ENCODE results near the gene CRIP1. TPM values are rescaled to one million over a fixed set of nuclear protein-coding genes. Genes with fewer than 3 reads are reported as not detected.

The CRIP1 gene
- total RNA-seq, 4 donors from 2014 or later, result 10.0 to 41.8 (median 28.1) TPM

DNA sequence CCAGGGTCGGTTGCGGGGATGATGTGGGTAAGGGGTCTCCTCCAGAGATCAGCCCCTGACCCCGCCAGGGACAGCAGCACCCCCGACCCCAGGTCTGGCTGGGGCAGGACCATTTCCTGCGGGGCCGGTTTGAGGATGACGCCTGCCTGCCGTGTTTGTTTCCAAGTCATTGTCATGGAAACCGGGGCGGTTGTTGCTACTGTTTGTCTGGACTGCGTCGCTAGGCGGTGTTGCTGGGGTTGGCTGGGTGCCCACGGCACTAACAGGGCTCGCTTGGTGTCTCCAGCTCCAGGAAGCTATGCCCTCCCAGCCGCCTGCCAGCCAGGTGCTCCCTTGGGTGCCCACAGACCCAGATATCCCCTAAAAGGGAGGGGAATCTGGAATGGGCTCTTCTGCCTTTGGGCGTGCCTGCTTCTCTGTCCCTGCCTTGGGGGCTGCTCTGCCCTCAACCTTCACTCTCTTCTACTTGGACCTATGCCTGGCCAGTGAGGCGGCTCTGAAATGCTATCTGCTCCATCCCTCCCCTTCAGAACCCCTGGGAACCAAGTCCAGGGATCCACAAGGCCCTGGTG is 4.7 kb upstream of the CRIP1 start:
- TF ChIP-seq, protein P1, sequence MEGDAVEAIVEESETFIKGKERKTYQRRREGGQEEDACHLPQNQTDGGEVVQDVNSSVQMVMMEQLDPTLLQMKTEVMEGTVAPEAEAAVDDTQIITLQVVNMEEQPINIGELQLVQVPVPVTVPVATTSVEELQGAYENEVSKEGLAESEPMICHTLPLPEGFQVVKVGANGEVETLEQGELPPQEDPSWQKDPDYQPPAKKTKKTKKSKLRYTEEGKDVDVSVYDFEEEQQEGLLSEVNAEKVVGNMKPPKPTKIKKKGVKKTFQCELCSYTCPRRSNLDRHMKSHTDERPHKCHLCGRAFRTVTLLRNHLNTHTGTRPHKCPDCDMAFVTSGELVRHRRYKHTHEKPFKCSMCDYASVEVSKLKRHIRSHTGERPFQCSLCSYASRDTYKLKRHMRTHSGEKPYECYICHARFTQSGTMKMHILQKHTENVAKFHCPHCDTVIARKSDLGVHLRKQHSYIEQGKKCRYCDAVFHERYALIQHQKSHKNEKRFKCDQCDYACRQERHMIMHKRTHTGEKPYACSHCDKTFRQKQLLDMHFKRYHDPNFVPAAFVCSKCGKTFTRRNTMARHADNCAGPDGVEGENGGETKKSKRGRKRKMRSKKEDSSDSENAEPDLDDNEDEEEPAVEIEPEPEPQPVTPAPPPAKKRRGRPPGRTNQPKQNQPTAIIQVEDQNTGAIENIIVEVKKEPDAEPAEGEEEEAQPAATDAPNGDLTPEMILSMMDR (IDR thresholded peaks at IDR 0.05; ENCODE audit: low read depth), result no peak

DNA sequence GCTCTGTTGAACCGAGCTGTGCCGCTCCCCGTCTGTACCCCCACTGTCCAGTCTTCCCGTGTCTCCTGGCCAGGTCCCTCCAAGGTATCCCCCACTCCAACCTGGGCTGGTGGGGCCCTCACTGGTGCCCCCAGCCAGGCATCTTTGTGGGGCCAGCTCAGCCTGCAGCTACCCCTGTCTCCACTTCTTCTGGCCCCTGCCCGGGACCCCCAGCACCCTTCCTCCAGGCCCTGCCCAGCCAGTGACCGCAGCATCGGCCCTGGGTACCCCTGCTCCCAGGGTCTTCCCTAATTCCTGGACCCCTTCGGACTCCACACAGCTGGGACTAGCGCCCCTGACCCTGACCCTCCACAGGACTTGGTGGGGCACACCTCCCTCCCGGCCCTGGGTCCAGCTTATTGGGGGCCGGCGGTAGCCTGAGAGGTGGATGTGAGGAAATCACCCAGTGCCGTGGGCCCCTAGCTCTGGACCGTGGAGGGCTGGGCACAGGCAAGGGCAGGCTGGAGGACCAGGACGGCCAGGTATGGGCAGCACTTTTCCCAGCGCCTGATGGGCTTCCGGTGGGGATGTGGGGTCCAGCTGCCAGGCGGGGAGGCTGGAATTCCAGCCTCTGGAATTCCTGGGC is 4.1 kb upstream of the CRIP1 start:
- TF ChIP-seq, protein P1 (IDR thresholded peaks at IDR 0.05; ENCODE audit: low read depth), result no peak

DNA sequence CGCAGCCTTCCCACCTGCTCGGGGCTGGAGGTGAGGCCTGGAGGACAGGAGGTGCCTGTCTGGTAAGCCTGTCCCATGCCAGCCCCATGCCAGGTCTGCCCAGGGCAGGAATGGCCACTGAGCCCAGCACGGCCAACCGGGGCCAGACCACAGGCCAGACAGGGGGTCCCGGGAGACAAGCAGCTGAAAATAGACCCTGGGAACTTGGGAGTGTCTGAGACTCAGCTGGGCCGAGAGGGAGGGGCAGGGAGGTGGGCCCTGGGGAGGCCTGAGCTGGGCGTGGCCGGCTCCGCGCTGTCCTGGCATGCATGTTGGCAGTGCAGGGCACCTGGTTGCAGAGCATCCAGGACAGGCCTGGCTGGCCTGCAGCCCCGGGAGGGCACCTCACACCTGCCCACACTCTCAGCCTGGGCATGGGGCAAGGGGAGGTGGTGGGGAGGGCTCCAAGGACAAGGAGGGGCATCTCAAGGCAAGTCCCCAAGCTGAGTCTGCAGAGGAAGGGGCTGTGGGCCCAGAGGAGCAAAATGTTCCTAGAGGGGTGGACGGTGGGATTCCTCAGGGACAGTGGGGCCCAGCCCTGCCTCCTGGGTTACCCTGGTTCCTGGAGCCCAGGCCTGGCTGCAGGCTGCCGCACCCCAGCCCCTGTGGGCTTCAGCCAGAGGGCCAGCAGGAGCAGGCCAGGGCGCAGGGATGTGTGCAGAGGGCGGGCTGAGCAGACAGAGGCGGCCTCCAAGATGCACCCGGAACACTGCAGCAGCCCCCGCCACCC is 3.2 kb upstream of the CRIP1 start:
- TF ChIP-seq, protein P1 (IDR thresholded peaks at IDR 0.05; ENCODE audit: low read depth), result no peak

DNA sequence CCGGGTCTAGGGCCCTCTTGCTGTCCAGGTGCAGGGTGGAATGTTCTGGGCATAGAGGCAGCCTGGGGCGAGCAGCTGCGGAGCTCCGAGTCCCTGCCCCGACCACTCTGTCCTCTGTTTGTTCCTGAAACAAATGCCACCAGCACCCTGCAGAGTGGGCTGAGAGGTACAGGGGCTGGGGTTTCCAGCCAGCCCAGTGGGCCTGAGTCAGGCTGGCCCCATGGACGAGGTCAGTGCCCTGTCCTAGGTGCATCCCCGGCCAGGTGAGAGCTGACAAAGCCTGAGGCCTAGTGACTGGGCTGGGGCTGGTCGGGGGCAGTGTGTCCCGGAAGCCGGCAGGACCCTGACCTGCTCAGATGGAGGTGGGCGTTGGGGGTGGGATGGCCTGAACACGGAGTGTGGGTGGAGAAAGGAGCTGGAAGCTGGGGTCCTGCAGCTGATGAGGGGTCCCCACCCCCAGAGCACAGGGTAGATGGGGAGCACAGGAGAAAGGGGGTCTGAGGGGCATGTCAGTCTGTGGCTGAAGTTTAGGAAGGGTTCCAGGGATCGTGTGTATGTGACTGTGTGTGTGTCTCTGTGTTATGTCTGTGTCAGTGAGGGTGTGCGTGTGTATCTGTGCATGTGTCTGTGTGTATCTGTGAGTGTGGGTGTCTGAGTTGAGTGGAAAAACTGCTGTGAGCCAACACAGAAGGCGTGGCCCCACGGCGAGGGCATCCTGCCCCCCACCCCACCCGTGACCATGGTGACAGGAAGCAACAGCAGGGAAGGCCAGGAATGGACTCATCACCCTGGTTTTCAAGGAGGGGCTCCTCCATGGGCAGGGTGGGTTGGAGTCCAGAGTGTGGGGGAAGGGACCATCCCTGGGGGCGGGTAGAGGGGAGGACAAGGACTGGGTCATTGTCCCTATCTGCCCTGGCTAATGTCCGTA is 2.4 kb upstream of the CRIP1 start:
- TF ChIP-seq, protein P1 (IDR thresholded peaks at IDR 0.05; ENCODE audit: low read depth), result no peak

DNA sequence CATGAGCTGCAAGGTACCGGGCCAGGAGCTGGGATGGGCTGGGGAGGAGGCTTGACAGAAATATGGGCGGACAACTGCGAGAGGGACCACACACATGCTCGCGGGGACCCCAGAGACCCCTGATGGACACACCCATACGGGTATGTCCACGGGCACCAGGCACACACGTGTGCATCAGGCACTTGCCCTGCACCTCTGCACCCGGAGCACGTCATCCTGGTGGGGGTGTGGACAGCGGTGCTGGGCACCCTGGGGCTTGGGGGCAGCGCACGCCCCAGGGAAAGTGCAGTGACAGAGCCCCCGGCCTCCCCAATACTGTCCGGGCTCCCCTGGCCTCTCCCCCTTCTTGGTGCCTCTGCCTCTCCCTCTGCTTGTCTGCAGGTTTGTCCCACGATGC is 1.7 kb upstream of the CRIP1 start:
- TF ChIP-seq, protein P1 (IDR thresholded peaks at IDR 0.05; ENCODE audit: low read depth), result no peak

DNA sequence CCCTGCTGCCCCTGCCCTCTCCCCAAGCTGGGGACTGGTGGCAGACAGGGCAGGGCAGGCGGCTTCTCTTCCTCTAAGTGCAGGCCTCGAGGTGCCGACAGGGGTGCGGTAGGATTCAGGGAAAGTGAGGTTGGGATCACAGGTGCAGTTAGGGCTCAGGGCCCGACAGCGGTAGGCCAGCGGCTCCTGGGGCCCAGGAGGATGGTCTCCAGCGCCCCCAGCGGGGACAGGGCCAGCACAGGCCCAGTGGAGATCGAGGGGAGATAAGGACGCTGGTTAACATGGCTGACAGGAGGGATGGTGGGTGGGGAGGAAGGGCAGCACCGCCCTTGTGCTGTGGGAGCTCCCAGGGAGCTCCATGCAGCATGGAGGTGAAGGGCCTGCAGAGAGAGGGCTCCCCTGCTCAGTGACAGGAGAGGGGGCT is 935 bp upstream of the CRIP1 start:
- TF ChIP-seq, protein P1 (IDR thresholded peaks at IDR 0.05; ENCODE audit: low read depth), result no peak
